ENCODE results near the gene CHP1. TPM values are rescaled to one million over a fixed set of nuclear protein-coding genes. Genes with fewer than 3 reads are reported as not detected.
"Not testable (repeated sequence)": the region's sequence is repeated elsewhere in the genome, so short reads cannot be mapped to it uniquely, and the experiment has no call there.

CHP1 gene
- total RNA-seq, 1 donor from 2014 or later: 77.0 TPM

DNA sequence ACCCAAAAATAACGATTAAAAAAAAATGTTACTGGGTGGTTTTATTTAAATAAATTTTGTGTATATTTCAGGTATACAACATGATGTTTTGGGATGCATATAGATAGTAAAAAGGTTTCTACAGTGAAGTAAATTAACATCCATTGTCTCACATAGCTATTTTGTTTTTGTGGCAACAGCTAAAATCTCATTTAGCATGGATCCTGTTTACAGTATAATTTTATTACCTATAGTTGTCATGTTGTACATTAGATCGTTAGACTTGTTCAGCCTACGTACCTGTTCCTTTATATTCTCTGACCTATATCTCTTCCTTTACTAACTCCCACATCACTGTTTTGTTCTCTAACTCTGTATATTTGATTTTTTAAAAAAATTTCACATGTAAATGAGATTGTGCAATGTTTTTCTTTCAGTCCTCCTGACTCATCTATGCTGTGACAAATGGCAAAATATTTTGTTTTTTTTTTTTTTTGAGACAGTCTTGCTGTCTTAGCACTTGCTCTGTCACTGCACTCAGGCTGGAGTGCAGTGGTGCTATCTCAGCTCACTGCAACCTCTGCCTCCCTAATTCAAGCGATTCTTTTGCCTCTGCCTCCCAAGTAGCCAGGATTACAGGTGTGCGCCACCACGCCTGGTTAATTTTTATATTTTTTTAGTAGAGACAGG lies 55.7 kb downstream of the CHP1 start:
- peak overlapping the region; percentile 65 for H3K27ac Mint-ChIP-seq (ENCODE audit: unreplicated experiment)
- no peaks in the 10 kb centered on the region for H3K27me3 Mint-ChIP-seq (ENCODE audit: low read depth)
- H3K9me3 Mint-ChIP-seq (ENCODE audit: low read depth): no peaks in the 10 kb centered on the region
- no peak overlapping the region for H3K4me3 Mint-ChIP-seq (ENCODE audit: unreplicated experiment)
- TF ChIP-seq, protein P1, sequence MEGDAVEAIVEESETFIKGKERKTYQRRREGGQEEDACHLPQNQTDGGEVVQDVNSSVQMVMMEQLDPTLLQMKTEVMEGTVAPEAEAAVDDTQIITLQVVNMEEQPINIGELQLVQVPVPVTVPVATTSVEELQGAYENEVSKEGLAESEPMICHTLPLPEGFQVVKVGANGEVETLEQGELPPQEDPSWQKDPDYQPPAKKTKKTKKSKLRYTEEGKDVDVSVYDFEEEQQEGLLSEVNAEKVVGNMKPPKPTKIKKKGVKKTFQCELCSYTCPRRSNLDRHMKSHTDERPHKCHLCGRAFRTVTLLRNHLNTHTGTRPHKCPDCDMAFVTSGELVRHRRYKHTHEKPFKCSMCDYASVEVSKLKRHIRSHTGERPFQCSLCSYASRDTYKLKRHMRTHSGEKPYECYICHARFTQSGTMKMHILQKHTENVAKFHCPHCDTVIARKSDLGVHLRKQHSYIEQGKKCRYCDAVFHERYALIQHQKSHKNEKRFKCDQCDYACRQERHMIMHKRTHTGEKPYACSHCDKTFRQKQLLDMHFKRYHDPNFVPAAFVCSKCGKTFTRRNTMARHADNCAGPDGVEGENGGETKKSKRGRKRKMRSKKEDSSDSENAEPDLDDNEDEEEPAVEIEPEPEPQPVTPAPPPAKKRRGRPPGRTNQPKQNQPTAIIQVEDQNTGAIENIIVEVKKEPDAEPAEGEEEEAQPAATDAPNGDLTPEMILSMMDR (IDR thresholded peaks at IDR 0.05): no peak
- H3K36me3 Mint-ChIP-seq (ENCODE audit: low read depth): peaks cover 19% of the 10 kb centered on the region
- peaks cover 36% of the 10 kb centered on the region for H3K4me1 Mint-ChIP-seq (ENCODE audit: low read depth)
- DNase-seq (ENCODE audit: low spot score): no peak

DNA sequence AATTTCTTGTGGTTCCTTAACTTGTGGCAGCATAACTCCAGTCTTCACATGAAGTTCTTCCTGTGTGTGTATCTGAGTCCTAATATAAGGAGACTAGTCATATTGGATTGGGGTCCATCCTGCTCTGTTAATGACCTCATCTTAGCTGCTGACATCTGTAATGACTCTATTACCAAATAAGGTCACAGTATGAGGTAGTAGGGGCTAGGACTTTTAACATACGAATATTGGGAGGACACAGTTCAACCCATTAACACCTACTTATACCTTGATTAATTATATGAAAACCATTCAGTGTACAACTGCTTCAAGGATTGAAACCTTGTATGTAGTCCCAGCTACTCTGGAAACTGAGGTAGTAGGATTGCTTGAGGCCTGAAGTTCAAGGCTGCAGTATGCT lies 57.4 kb downstream of the CHP1 start:
- no peak overlapping the region for H3K27ac Mint-ChIP-seq (ENCODE audit: unreplicated experiment)
- H3K36me3 Mint-ChIP-seq (ENCODE audit: low read depth): peaks cover 21% of the 10 kb centered on the region
- TF ChIP-seq, protein P1 (IDR thresholded peaks at IDR 0.05): no peak
- H3K27me3 Mint-ChIP-seq (ENCODE audit: low read depth): no peaks in the 10 kb centered on the region
- H3K4me3 Mint-ChIP-seq (ENCODE audit: unreplicated experiment): no peak overlapping the region
- no peak for DNase-seq (ENCODE audit: low spot score)
- peaks cover 26% of the 10 kb centered on the region for H3K4me1 Mint-ChIP-seq (ENCODE audit: low read depth)
- no peaks in the 10 kb centered on the region for H3K9me3 Mint-ChIP-seq (ENCODE audit: low read depth)

DNA sequence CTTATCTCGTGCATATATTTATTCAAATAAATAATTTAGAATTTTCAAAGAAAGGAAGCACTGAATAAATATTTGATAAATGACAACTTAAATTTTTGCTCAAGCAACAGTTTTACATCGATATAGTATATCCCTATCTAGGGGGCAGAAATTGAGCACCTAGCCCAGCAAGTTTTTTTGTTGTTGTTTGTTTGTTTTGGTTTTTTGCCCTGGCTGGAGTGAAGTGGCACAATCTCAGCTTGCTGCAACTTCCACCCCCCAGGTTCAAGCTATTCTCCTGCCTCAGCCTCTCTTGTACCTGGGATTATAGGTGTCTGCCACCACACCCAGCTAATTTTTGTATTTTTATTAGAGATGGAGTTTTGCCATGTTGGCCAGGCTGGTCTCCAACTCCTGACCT lies 58.9 kb downstream of the CHP1 start:
- TF ChIP-seq, protein P1 (IDR thresholded peaks at IDR 0.05): no peak
- DNase-seq (ENCODE audit: low spot score): no peak
- Mint-ChIP-seq H3K27ac (ENCODE audit: unreplicated experiment) (no peak overlapping the region), H3K4me3 (ENCODE audit: unreplicated experiment) (no peak overlapping the region), H3K9me3 (ENCODE audit: low read depth) (no peaks in the 10 kb centered on the region), H3K4me1 (ENCODE audit: low read depth) (peaks cover 20% of the 10 kb centered on the region), H3K27me3 (ENCODE audit: low read depth) (no peaks in the 10 kb centered on the region), H3K36me3 (ENCODE audit: low read depth) (peaks cover 21% of the 10 kb centered on the region)

DNA sequence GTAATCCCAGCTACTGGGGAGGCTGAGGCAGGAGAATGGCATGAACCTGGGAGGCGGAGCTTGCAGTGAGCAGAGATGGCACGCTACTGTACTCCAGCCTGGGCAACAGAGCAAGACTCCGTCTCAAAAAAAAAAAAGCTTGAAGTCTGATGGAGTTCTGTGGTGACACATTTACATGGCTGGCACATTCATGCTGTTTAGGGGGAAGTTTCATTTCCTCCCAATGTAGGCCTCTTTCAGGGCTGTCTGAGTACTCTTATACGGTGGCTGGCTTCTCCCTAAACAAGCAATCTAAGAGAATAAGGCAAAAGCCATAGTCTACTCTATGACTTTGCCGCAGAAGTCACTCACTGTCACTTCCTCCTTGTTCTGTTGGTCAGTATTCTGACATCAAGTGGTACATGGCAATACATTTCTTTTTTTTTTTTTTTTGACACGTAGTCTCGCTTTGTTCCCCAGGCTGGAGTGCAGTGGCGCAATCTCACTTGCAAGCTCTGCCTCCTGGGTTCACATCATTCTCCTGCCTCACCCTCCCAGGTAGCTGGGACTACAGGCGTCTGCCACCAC lies 60.1 kb downstream of the CHP1 start:
- peaks cover 10% of the 10 kb centered on the region for H3K4me1 Mint-ChIP-seq (ENCODE audit: low read depth)
- H3K27ac Mint-ChIP-seq (ENCODE audit: unreplicated experiment): no peak overlapping the region
- no peak for DNase-seq (ENCODE audit: low spot score)
- no peaks in the 10 kb centered on the region for H3K9me3 Mint-ChIP-seq (ENCODE audit: low read depth)
- TF ChIP-seq, protein P1 (IDR thresholded peaks at IDR 0.05): no peak
- H3K27me3 Mint-ChIP-seq (ENCODE audit: low read depth): no peaks in the 10 kb centered on the region
- no peak overlapping the region for H3K4me3 Mint-ChIP-seq (ENCODE audit: unreplicated experiment)
- peaks cover 14% of the 10 kb centered on the region for H3K36me3 Mint-ChIP-seq (ENCODE audit: low read depth)

DNA sequence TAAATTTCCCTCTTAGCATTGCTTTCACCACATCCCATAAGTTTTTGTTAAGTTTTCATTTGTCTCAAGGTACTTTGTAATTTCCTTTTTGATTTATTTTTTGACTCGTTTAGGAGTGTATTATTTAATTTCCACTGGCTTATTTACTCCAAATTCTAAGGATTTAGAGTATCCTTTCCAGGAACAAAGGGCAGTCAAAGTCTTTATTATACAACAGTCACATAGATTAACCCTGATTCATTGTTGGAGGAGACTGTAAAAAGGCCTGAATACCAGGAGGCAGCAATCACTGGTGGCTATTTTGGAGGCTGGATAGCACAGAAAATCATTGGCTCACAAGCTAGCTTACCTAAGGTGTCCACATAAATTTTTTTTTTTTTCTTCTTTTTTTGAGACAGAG lies 61.5 kb downstream of the CHP1 start:
- Mint-ChIP-seq H3K36me3 (ENCODE audit: low read depth) (peaks cover 5% of the 10 kb centered on the region), H3K9me3 (ENCODE audit: low read depth) (no peaks in the 10 kb centered on the region), H3K4me3 (ENCODE audit: unreplicated experiment) (no peak overlapping the region), H3K27ac (ENCODE audit: unreplicated experiment) (no peak overlapping the region), H3K27me3 (ENCODE audit: low read depth) (no peaks in the 10 kb centered on the region), H3K4me1 (ENCODE audit: low read depth) (peaks cover under 1% of the 10 kb centered on the region)
- TF ChIP-seq, protein P1 (IDR thresholded peaks at IDR 0.05): no peak
- no peak for DNase-seq (ENCODE audit: low spot score)

DNA sequence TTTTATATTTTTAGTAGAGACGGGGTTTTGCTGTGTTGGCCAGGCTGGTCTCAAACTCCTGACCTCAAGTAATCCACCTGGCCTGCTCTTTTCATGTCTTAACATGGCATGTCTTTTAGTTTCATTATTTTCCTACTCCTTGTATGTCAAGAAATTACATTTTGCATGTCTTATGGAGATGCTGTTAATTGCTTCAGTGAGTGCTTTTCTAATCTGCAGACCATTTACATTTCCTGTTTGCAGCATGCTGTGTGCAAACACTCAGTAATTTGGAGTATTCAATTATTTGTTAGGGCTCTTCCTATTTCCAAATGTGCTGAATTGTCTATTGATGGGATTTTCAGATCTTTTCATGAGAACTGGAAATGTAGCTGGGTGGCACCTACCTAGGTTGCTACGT lies 70.1 kb downstream of the CHP1 start:
- H3K36me3 Mint-ChIP-seq (ENCODE audit: low read depth); DNase-seq (ENCODE audit: low spot score); H3K4me1 Mint-ChIP-seq (ENCODE audit: low read depth); H3K9me3 Mint-ChIP-seq (ENCODE audit: low read depth); H3K27ac Mint-ChIP-seq (ENCODE audit: unreplicated experiment); H3K4me3 Mint-ChIP-seq (ENCODE audit: unreplicated experiment); H3K27me3 Mint-ChIP-seq (ENCODE audit: low read depth): not testable (repeated sequence)
